ENCODE results near the gene ADARB2. TPM values are rescaled to one million over a fixed set of nuclear protein-coding genes. Genes with fewer than 3 reads are reported as not detected.

The ADARB2 gene
- total RNA-seq, 6 experiments from 2014 or later = not detected

- peaks cover 42% of the 10 kb centered on the region for H3K9me3 Mint-ChIP-seq
- no peak for DNase-seq
- H3K4me1 Mint-ChIP-seq (ENCODE audit: low read depth) = no peaks in the 10 kb centered on the region
- no peak overlapping the region for H3K27ac Mint-ChIP-seq
- H3K36me3 Mint-ChIP-seq (ENCODE audit: low read depth) = 0 out of 2 replicates have a peak, but pooled peaks cover 7% of the 10 kb centered on the region
- no peak for TF ChIP-seq CTCF (IDR thresholded peaks at IDR 0.05)
- H3K27me3 Mint-ChIP-seq (ENCODE audit: insufficient read depth) = no peaks in the 10 kb centered on the region; the same call in 1 of the 2 replicates
- H3K4me3 Mint-ChIP-seq = no peak overlapping the region
These were observed 412.4 kb downstream of the ADARB2 start for GRCh38 chr10:1324903-1325302.

GRCh38 chr10:1323951-1324350 lies 413.4 kb downstream of the ADARB2 start:
- Mint-ChIP-seq H3K27me3 (ENCODE audit: insufficient read depth) (no peaks in the 10 kb centered on the region; the same call in 1 of the 2 replicates), H3K9me3 (peaks cover 37% of the 10 kb centered on the region), H3K27ac (no peak overlapping the region), H3K36me3 (ENCODE audit: low read depth) (0 out of 2 replicates have a peak, but pooled peaks cover 7% of the 10 kb centered on the region), H3K4me1 (ENCODE audit: low read depth) (no peaks in the 10 kb centered on the region), H3K4me3 (no peak overlapping the region)
- TF ChIP-seq CTCF (IDR thresholded peaks at IDR 0.05) = no peak
- DNase-seq = no peak

- DNase-seq = no peak
- no peak for TF ChIP-seq CTCF (IDR thresholded peaks at IDR 0.05)
- Mint-ChIP-seq H3K9me3 (peaks cover 29% of the 10 kb centered on the region; the same call in 1 of the 2 replicates), H3K36me3 (ENCODE audit: low read depth) (no peaks in the 10 kb centered on the region), H3K27ac (no peak overlapping the region), H3K4me1 (ENCODE audit: low read depth) (no peaks in the 10 kb centered on the region), H3K27me3 (ENCODE audit: insufficient read depth) (no peaks in the 10 kb centered on the region; the same call in none of the 2 replicates), H3K4me3 (no peak overlapping the region)
These were observed 416.5 kb downstream of the ADARB2 start for GRCh38 chr10:1320739-1321320.

- H3K27ac Mint-ChIP-seq = no peak overlapping the region
These were observed 420.5 kb downstream of the ADARB2 start for GRCh38 chr10:1316809-1317143.

GRCh38 chr10:1316121-1316808 lies 421.1 kb downstream of the ADARB2 start:
- TF ChIP-seq CTCF (IDR thresholded peaks at IDR 0.05) = no peak
- no peak for DNase-seq
- no peak overlapping the region for H3K4me3 Mint-ChIP-seq
- H3K27me3 Mint-ChIP-seq (ENCODE audit: insufficient read depth) = no peaks in the 10 kb centered on the region; the same call in 1 of the 2 replicates
- no peak overlapping the region for H3K27ac Mint-ChIP-seq
- H3K36me3 Mint-ChIP-seq (ENCODE audit: low read depth) = no peaks in the 10 kb centered on the region
- H3K9me3 Mint-ChIP-seq = peaks cover 35% of the 10 kb centered on the region
- no peaks in the 10 kb centered on the region for H3K4me1 Mint-ChIP-seq (ENCODE audit: low read depth)

More at GRCh38 chr10:1316809-1317143, 420.5 kb downstream of the ADARB2 start:
- Mint-ChIP-seq H3K36me3 (ENCODE audit: low read depth) (no peaks in the 10 kb centered on the region), H3K4me3 (no peak overlapping the region), H3K9me3 (peaks cover 34% of the 10 kb centered on the region), H3K27me3 (ENCODE audit: insufficient read depth) (no peaks in the 10 kb centered on the region; the same call in 1 of the 2 replicates), H3K4me1 (ENCODE audit: low read depth) (no peaks in the 10 kb centered on the region)
- no peak for DNase-seq
- TF ChIP-seq CTCF (IDR thresholded peaks at IDR 0.05) = no peak

Data from HFFc6 (cell line).